Measurements from ENCODE around the gene TMEM167B. TPM values are rescaled to one million over a fixed set of nuclear protein-coding genes. Genes with fewer than 3 reads are reported as not detected.

The TMEM167B gene
- total and polyA plus RNA-seq, 2 donors (not counting 1 experiment from before 2014, with no cell fraction given) = 12.0 to 40.9 TPM

DNA sequence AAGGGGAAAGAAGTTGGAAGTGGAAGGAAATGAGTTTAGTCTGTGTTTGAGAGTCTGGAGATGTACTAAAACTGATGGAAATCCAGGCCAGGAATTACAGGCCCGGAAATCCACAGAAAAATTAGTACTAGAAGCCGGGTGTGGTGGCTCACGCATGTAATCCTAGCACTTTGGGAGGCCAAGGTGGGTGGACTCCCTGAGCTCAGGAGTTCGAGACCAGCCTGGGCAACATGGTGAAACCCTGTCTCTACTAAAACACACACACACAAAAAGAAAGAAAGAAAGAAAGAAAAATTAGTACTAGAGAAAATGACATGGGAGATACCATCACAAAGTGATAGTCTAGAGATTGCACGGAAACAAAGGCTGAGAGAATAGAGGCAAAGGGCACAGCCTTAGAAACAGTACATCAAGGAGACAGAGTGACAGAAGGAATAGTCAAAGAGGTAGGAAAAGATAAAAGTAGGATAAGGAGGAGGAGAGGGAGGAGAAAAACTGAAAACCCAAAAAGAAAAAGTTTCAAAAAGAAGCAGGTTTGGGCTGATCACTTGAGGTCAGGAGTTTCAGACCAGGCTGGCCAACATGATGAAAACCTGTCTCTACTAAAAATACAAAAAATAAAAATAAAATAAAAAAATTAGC is 10.0 kb upstream of the TMEM167B start:
- H3K9me3 Mint-ChIP-seq (ENCODE audit: insufficient read depth) = no peaks in the 10 kb centered on the region
- no peak overlapping the region for H3K9ac ChIP-seq (ENCODE audit: low read length)
- no peaks in the 10 kb centered on the region for H3K27me3 Mint-ChIP-seq
- no peaks in the 10 kb centered on the region for H3K27me3 ChIP-seq (replicated peaks in 1 of 4; ENCODE audit: control extremely low read depth in 1 of 4, control insufficient read depth in 3 of 4, insufficient read depth in 4 of 4, low read length in 3 of 4)
- H3K4me1 ChIP-seq (ENCODE audit: control insufficient read depth in 2 of 2, insufficient read depth in 2 of 2, low read length in 2 of 2) = peaks cover 7 to 8% of the 10 kb centered on the region in 2 donors
- no peak overlapping the region for H3K4me3 Mint-ChIP-seq
- intact Hi-C loops (cut with micrococcal nuclease) = no loop called here
- no peak overlapping the region for H3K27ac ChIP-seq (ENCODE audit: low read length in 2 of 2)
- H3K27ac Mint-ChIP-seq = no peak overlapping the region
- peaks cover 9% of the 10 kb centered on the region for H3K79me2 ChIP-seq (ENCODE audit: control insufficient read depth, insufficient read depth, low read length)
- WGBS (ENCODE audit: insufficient coverage) = 97% methylated on average over 3 of the region's 5 CpGs
- CTCF ChIA-PET = no interaction called here
- peaks cover 9% of the 10 kb centered on the region for H3K4me1 Mint-ChIP-seq
- DNase-seq (no peak), ATAC-seq (ENCODE audit: low read depth) (no peak)
- TF ChIP-seq, protein P1, sequence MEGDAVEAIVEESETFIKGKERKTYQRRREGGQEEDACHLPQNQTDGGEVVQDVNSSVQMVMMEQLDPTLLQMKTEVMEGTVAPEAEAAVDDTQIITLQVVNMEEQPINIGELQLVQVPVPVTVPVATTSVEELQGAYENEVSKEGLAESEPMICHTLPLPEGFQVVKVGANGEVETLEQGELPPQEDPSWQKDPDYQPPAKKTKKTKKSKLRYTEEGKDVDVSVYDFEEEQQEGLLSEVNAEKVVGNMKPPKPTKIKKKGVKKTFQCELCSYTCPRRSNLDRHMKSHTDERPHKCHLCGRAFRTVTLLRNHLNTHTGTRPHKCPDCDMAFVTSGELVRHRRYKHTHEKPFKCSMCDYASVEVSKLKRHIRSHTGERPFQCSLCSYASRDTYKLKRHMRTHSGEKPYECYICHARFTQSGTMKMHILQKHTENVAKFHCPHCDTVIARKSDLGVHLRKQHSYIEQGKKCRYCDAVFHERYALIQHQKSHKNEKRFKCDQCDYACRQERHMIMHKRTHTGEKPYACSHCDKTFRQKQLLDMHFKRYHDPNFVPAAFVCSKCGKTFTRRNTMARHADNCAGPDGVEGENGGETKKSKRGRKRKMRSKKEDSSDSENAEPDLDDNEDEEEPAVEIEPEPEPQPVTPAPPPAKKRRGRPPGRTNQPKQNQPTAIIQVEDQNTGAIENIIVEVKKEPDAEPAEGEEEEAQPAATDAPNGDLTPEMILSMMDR (IDR thresholded peaks at IDR 0.05) = no peak
- no peak for TF ChIP-seq EZH2 (IDR thresholded peaks at IDR 0.05; ENCODE audit: borderline replicate concordance, insufficient read depth, low read depth, low read length, poor library complexity, severe bottlenecking)
- no peak overlapping the region for H3K4me2 ChIP-seq (replicated peaks; ENCODE audit: low read depth, low read length, poor library complexity, severe bottlenecking)
- H3K4me3 ChIP-seq (ENCODE audit: control extremely low read depth in 1 of 5, extremely low read depth in 1 of 5, insufficient read depth in 1 of 5, low read depth in 2 of 5, low read length in 4 of 5) = no peak overlapping the region
- H3K36me3 ChIP-seq (replicated peaks in 1 of 2; ENCODE audit: control extremely low read depth in 1 of 2, control insufficient read depth in 1 of 2, extremely low read depth in 1 of 2, insufficient read depth in 2 of 2, low read length in 1 of 2) = no peaks in the 10 kb centered on the region
- POLR2A ChIA-PET = no interaction called here
- H3K9me3 ChIP-seq (ENCODE audit: control extremely low read depth in 1 of 3, control insufficient read depth in 2 of 3, insufficient read depth in 1 of 3, low read length in 2 of 3) = peaks cover 0 to 5% (median 0%) of the 10 kb centered on the region in 3 donors
- H4K20me1 ChIP-seq (ENCODE audit: control insufficient read depth, insufficient read depth, low read length, poor library complexity, severe bottlenecking) = no peaks in the 10 kb centered on the region
- no peak overlapping the region for H2AFZ ChIP-seq (ENCODE audit: insufficient read depth, low read depth, low read length, poor library complexity, severe bottlenecking)

DNA sequence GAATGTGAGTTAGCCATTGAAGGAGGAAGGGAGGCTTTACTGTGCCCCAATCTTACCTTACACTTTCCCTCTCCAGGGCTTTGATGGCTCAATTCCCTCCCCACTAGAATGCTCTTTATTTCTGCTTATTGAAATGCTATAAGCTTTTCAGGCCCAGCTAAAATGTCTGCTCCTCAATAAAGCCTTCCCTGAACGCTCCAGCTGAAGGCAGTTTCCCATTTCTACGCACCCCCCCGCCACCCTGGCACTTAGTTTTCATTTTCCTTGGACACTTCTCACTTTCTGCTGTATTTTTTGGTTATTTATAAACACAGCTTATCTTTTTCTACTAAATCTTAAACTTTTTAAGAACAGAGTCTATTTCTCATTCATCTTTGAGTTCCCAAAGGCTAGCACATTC is 7.1 kb upstream of the TMEM167B start:
- Histone ChIP-seq H3K27me3 (replicated peaks in 1 of 4; ENCODE audit: control extremely low read depth in 1 of 4, control insufficient read depth in 3 of 4, insufficient read depth in 4 of 4, low read length in 3 of 4) (no peaks in the 10 kb centered on the region), H3K9me3 (ENCODE audit: control extremely low read depth in 1 of 3, control insufficient read depth in 2 of 3, insufficient read depth in 1 of 3, low read length in 2 of 3) (no peaks in the 10 kb centered on the region), H3K9ac (ENCODE audit: low read length) (no peak overlapping the region), H3K36me3 (replicated peaks in 1 of 2; ENCODE audit: control extremely low read depth in 1 of 2, control insufficient read depth in 1 of 2, extremely low read depth in 1 of 2, insufficient read depth in 2 of 2, low read length in 1 of 2) (no peaks in the 10 kb centered on the region), H3K27ac (ENCODE audit: low read length in 2 of 2) (no peak overlapping the region), H2AFZ (ENCODE audit: insufficient read depth, low read depth, low read length, poor library complexity, severe bottlenecking) (no peak overlapping the region), H3K79me2 (ENCODE audit: control insufficient read depth, insufficient read depth, low read length) (no peaks in the 10 kb centered on the region), H4K20me1 (ENCODE audit: control insufficient read depth, insufficient read depth, low read length, poor library complexity, severe bottlenecking) (no peaks in the 10 kb centered on the region), H3K4me2 (replicated peaks; ENCODE audit: low read depth, low read length, poor library complexity, severe bottlenecking) (no peak overlapping the region), H3K4me1 (ENCODE audit: control insufficient read depth in 2 of 2, insufficient read depth in 2 of 2, low read length in 2 of 2) (no peaks in the 10 kb centered on the region), H3K4me3 (ENCODE audit: control extremely low read depth in 1 of 5, extremely low read depth in 1 of 5, insufficient read depth in 1 of 5, low read depth in 2 of 5, low read length in 4 of 5) (no peak overlapping the region)
- intact Hi-C loops (cut with micrococcal nuclease) = no loop called here
- Mint-ChIP-seq H3K4me3 (no peak overlapping the region), H3K9me3 (ENCODE audit: insufficient read depth) (no peaks in the 10 kb centered on the region), H3K27me3 (no peaks in the 10 kb centered on the region), H3K27ac (no peak overlapping the region), H3K4me1 (no peaks in the 10 kb centered on the region)
- ChIA-PET POLR2A (no interaction called here), CTCF (no interaction called here)
- ATAC-seq (ENCODE audit: low read depth) (no peak), DNase-seq (no peak)
- TF ChIP-seq, protein P1 (IDR thresholded peaks at IDR 0.05) = no peak
- TF ChIP-seq EZH2 (IDR thresholded peaks at IDR 0.05; ENCODE audit: borderline replicate concordance, insufficient read depth, low read depth, low read length, poor library complexity, severe bottlenecking) = no peak
- WGBS (ENCODE audit: insufficient coverage) = no CpG with 5 or more reads among the region's 3 CpGs
